K562 (cell line): ENCODE results near the gene HOXC12. TPM values are rescaled to one million over a fixed set of nuclear protein-coding genes. Genes with fewer than 3 reads are reported as not detected.

Source experiments
- ARID1B ChIP-seq: fragments of 450-650 bp; IDR thresholded peaks from 2 replicates; pipeline ENCODE4 v1.6.1; 2016; ENCODE audit warnings: antibody characterized with exemption, mild to moderate bottlenecking, inconsistent platforms
- BCOR ChIP-seq: fragments of 450-650 bp; IDR thresholded peaks from 2 replicates; pipeline ENCODE4 v1.6.1; 2016
- CTCF ChIP-seq, 3 experiments: IDR thresholded peaks in 2 of 3; conservative IDR thresholded peaks in 1 of 3; 2 replicates each; pipeline ENCODE4 v1.5.1; 2011 to 2012; ENCODE audit warnings: low read length in 3 of 3, mild to moderate bottlenecking in 3 of 3, control low read depth in 2 of 3, improper control_type of control experiment in 1 of 3, inconsistent platforms in 1 of 3, low read depth in 1 of 3, mixed read lengths in 1 of 3, moderate library complexity in 1 of 3; ENCODE audit not compliant: insufficient read depth in 2 of 3
- DPF2 ChIP-seq: fragments of 450-650 bp; IDR thresholded peaks from 2 replicates; pipeline ENCODE4 v1.6.1; 2016
- HMG20B ChIP-seq: fragments of 250-450 bp; sonication (Bioruptor Pico); IDR thresholded peaks from 2 replicates; pipeline ENCODE4 v1.5.0; 2021; ENCODE audit warnings: mild to moderate bottlenecking
- KDM1A ChIP-seq, 2 experiments: fragments of 450-650 bp; IDR thresholded peaks; 2 replicates each; pipeline ENCODE4 v1.6.1; 2016; ENCODE audit warnings: mild to moderate bottlenecking in 2 of 2
- L3MBTL2 ChIP-seq: fragments of 450-650 bp; IDR thresholded peaks from 2 replicates; pipeline ENCODE4 v1.6.1; 2016; ENCODE audit warnings: mild to moderate bottlenecking, moderate library complexity
- MTA1 ChIP-seq: fragments of 450-650 bp; IDR thresholded peaks from 2 replicates; pipeline ENCODE4 v1.6.1; 2017; ENCODE audit warnings: borderline replicate concordance
- NFIC ChIP-seq: fragments of 450-650 bp; IDR thresholded peaks from 2 replicates; pipeline ENCODE4 v1.6.1; 2017; ENCODE audit warnings: mild to moderate bottlenecking, inconsistent platforms
- NR1H2 ChIP-seq: sonication (generic); formaldehyde crosslinking; IDR thresholded peaks from 2 replicates; pipeline ENCODE4 v1.4.0; 2020; ENCODE audit warnings: mild to moderate bottlenecking, missing genetic modification reagents
- PHF8 ChIP-seq: fragments of 200-600 bp; sonication (generic); IDR thresholded peaks from 2 replicates; pipeline ENCODE4 v1.6.1; 2012; ENCODE audit warnings: mixed run types, mild to moderate bottlenecking, inconsistent platforms, low read length, moderate library complexity, borderline replicate concordance
- POLR2B ChIP-seq: fragments of 450-650 bp; IDR thresholded peaks from 2 replicates; pipeline ENCODE4 v1.6.1; 2018; ENCODE audit warnings: low read depth; ENCODE audit not compliant: partially characterized antibody
- RBFOX2 ChIP-seq: fragments of 200-400 bp; formaldehyde crosslinking; IDR thresholded peaks from 2 replicates; pipeline ENCODE4 v1.6.1; 2017; ENCODE audit warnings: low read depth, mild to moderate bottlenecking, low read length, moderate library complexity
- SUPT5H ChIP-seq: fragments of 450-650 bp; IDR thresholded peaks from 2 replicates; pipeline ENCODE4 v1.6.1; 2016
- ZNF311 ChIP-seq: fragments of 250-450 bp; sonication (Bioruptor Pico); IDR thresholded peaks from 2 replicates; pipeline ENCODE4 v1.4.0; 2020; ENCODE audit warnings: mild to moderate bottlenecking, moderate library complexity
- ZNF444 ChIP-seq: fragments of 250-450 bp; sonication (Bioruptor Pico); IDR thresholded peaks from 2 replicates; pipeline ENCODE4 v1.4.0; 2020; ENCODE audit warnings: mild to moderate bottlenecking, moderate library complexity
- polyA plus RNA-seq, 8 experiments: library from polyadenylated mRNA; depleted of rRNA in 4 of 8; stranded (reverse) in 5 of 8; unstranded in 3 of 8; fragments of >200 nt; fragmentation: Nextera tagmentation in 2 of 8; fragmentation: Illumina TruSeq in 1 of 8; extraction: Ambion mirVana in 2 of 8; extraction: Trizol in 1 of 8; gene quantifications; 2 replicates each; pipeline versions ENCODE4 v1.2.1 to v1.2.3, GENCODE V29; 2011 to 2014; ENCODE audit warnings: inconsistent platforms in 1 of 8, missing spikeins in 1 of 8
- total RNA-seq, 7 experiments: library from RNA; depleted of rRNA in 6 of 7; stranded (reverse); fragments of >200 nt in 6 of 7; fragmentation: Illumina TruSeq in 2 of 7; extraction: Trizol in 2 of 7; gene quantifications; 2 replicates each; pipeline versions ENCODE4 v1.2.1 to v1.2.3, GENCODE V29; 2011 to 2021; ENCODE audit warnings: low replicate concordance in 1 of 7
- TF ChIP-seq, protein P1 (sequence below), 2 experiments: IDR thresholded peaks; 2 replicates each; pipeline ENCODE4 v1.6.1; 2011; ENCODE audit warnings: borderline replicate concordance in 1 of 2, control low read depth in 1 of 2, low read depth in 1 of 2, low read length in 1 of 2, mild to moderate bottlenecking in 1 of 2, mixed read lengths in 1 of 2, moderate library complexity in 1 of 2; ENCODE audit not compliant: insufficient read depth in 1 of 2, insufficient read length in 1 of 2, poor library complexity in 1 of 2, severe bottlenecking in 1 of 2; ENCODE audit errors: extremely low read depth in 1 of 2
- TF ChIP-seq, protein P2 (sequence below): sonication (generic); formaldehyde crosslinking; IDR thresholded peaks from 2 replicates; pipeline ENCODE4 v1.8.0; 2022; ENCODE audit warnings: mild to moderate bottlenecking, missing genetic modification reagents

Gene HOXC12
- total and polyA plus RNA-seq, 9 of the 15 experiments (the other 6 are each of a cell fraction or from before 2014, with no cell fraction given): 0.04 to 0.36 (median 0.11) TPM; not detected in 1

GRCh38 chr12:53994264-53995001 is 39.7 kb downstream of the HOXC12 start (continued):
- TF ChIP-seq MTA1 (peak; percentile 45), POLR2B (peak; percentile 18), HMG20B (CRISPR knock-in tag) (no peak), DPF2 (peak; percentile 45; the same call in 1 of the 2 replicates), RBFOX2 (peak; percentile 43; the same call in 1 of the 2 replicates), BCOR (peak; percentile 41; the same call in 1 of the 2 replicates), L3MBTL2 (peak; percentile 56), PHF8 (peak; percentile 34; the same call in 1 of the 2 replicates), ARID1B (peak; percentile 19; the same call in 1 of the 2 replicates), SUPT5H (peak; percentile 17), NR1H2 (CRISPR knock-in tag) (0 out of 2 replicates have a peak, but pooled peaks have one; percentile 20), CTCF (IDR thresholded peaks at IDR 0.05 in 2 of 3, conservative IDR thresholded peaks at IDR 0.05 in 1 of 3; ENCODE audit: insufficient read depth in 2 of 3, low read depth in 1 of 3, low read length in 3 of 3) (no peak), NFIC (peak; percentile 47), KDM1A (IDR thresholded peaks at IDR 0.05) (peak in 1 of 2 experiments; percentile 48; a peak in 1 of 4 replicates), ZNF444 (CRISPR knock-in tag) (peak; percentile 81), ZNF311 (CRISPR knock-in tag) (no peak)
- TF ChIP-seq, protein P1, sequence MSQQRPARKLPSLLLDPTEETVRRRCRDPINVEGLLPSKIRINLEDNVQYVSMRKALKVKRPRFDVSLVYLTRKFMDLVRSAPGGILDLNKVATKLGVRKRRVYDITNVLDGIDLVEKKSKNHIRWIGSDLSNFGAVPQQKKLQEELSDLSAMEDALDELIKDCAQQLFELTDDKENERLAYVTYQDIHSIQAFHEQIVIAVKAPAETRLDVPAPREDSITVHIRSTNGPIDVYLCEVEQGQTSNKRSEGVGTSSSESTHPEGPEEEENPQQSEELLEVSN (IDR thresholded peaks at IDR 0.05; ENCODE audit: borderline replicate concordance in 1 of 2, extremely low read depth in 1 of 2, insufficient read depth in 1 of 2, insufficient read length in 1 of 2, low read depth in 1 of 2, low read length in 1 of 2, poor library complexity in 1 of 2, severe bottlenecking in 1 of 2): peak; percentile 5 to 82
- TF ChIP-seq, protein P2, sequence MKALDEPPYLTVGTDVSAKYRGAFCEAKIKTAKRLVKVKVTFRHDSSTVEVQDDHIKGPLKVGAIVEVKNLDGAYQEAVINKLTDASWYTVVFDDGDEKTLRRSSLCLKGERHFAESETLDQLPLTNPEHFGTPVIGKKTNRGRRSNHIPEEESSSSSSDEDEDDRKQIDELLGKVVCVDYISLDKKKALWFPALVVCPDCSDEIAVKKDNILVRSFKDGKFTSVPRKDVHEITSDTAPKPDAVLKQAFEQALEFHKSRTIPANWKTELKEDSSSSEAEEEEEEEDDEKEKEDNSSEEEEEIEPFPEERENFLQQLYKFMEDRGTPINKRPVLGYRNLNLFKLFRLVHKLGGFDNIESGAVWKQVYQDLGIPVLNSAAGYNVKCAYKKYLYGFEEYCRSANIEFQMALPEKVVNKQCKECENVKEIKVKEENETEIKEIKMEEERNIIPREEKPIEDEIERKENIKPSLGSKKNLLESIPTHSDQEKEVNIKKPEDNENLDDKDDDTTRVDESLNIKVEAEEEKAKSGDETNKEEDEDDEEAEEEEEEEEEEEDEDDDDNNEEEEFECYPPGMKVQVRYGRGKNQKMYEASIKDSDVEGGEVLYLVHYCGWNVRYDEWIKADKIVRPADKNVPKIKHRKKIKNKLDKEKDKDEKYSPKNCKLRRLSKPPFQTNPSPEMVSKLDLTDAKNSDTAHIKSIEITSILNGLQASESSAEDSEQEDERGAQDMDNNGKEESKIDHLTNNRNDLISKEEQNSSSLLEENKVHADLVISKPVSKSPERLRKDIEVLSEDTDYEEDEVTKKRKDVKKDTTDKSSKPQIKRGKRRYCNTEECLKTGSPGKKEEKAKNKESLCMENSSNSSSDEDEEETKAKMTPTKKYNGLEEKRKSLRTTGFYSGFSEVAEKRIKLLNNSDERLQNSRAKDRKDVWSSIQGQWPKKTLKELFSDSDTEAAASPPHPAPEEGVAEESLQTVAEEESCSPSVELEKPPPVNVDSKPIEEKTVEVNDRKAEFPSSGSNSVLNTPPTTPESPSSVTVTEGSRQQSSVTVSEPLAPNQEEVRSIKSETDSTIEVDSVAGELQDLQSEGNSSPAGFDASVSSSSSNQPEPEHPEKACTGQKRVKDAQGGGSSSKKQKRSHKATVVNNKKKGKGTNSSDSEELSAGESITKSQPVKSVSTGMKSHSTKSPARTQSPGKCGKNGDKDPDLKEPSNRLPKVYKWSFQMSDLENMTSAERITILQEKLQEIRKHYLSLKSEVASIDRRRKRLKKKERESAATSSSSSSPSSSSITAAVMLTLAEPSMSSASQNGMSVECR (CRISPR knock-in tag): 0 out of 2 replicates have a peak, but pooled peaks have one; percentile 9
